BE2C (cell line): ENCODE measurements around the gene DNAI1.
"Not testable (repeated sequence)": the region's sequence is repeated elsewhere in the genome, so short reads cannot be mapped to it uniquely, and the experiment has no call there.

Source experiments
- DNase-seq: peaks from one replicate; pipeline ENCODE4 v3.0.0-alpha.2; 2020
- H3K27me3 ChIP-seq: fragments of 250-450 bp; sonication (Bioruptor Pico); 2 replicates; pipeline ENCODE4 v1.5.1; 2020; ENCODE audit warnings: mild to moderate bottlenecking
- H3K36me3 ChIP-seq: fragments of 250-450 bp; sonication (Bioruptor Pico); 2 replicates; pipeline ENCODE4 v1.5.1; 2020; ENCODE audit warnings: mild to moderate bottlenecking
- H3K4me1 ChIP-seq: fragments of 250-450 bp; sonication (Bioruptor Pico); 2 replicates; pipeline ENCODE4 v1.5.1; 2020
- H3K4me3 ChIP-seq: 2 replicates; pipeline ENCODE4 v1.5.1; 2011; ENCODE audit warnings: low read depth, low read length
- H3K9me3 ChIP-seq: fragments of 250-450 bp; sonication (Bioruptor Pico); 2 replicates; pipeline ENCODE4 v1.5.1; 2020
- TF ChIP-seq, protein P1 (sequence below): IDR thresholded peaks from 2 replicates; pipeline ENCODE4 v1.5.1; 2012; ENCODE audit warnings: mild to moderate bottlenecking, low read depth, low read length

Gene DNAI1

DNA sequence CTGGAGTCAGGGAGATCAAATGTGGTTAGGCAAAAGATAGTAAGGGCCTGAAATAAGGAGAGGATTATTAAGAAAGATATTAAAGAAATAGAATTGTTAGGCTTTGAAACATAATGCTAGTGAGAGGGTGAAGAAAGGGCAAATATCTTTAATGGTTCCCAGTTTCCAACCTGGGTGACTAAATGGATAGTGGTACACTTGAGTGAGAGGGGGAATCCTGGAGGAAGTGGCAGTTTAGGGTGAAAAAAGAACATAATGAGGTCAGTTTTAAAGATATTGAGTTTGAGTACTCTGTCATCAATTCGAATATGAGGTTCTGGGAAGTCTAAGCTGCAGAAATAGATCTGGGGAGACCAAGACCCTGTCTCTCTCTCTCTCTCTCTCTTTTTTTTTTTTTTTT, 18.9 kb downstream of the DNAI1 start:
- H3K4me1 ChIP-seq, result no peaks in the 10 kb centered on the region; the same call in 1 of the 2 replicates
- TF ChIP-seq, protein P1, sequence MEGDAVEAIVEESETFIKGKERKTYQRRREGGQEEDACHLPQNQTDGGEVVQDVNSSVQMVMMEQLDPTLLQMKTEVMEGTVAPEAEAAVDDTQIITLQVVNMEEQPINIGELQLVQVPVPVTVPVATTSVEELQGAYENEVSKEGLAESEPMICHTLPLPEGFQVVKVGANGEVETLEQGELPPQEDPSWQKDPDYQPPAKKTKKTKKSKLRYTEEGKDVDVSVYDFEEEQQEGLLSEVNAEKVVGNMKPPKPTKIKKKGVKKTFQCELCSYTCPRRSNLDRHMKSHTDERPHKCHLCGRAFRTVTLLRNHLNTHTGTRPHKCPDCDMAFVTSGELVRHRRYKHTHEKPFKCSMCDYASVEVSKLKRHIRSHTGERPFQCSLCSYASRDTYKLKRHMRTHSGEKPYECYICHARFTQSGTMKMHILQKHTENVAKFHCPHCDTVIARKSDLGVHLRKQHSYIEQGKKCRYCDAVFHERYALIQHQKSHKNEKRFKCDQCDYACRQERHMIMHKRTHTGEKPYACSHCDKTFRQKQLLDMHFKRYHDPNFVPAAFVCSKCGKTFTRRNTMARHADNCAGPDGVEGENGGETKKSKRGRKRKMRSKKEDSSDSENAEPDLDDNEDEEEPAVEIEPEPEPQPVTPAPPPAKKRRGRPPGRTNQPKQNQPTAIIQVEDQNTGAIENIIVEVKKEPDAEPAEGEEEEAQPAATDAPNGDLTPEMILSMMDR, result no peak
- no peaks in the 10 kb centered on the region for H3K27me3 ChIP-seq
- no peaks in the 10 kb centered on the region for H3K36me3 ChIP-seq
- no peak overlapping the region for H3K4me3 ChIP-seq
- DNase-seq, result no peak
- H3K9me3 ChIP-seq, result no peaks in the 10 kb centered on the region

DNA sequence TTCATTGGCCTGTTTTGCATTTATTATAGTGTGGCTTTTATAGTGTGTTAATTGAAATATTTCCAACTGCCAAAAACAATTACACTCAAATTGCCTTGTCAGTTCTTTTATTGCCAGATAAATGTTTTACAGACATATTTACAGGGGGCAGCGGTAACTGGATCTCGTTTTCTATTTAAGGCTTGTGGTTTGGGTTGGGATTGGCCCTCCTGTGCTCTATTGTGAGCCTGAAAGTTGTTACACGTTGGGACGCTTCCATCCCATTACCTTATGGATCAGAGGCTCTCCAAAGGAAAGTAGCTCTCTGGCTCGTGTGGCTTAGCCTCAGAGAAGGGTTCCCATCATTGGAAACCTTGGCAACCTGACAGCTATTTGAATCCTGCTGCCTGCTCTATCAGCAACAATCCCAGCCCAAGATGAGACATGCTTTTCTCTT, 20.8 kb downstream of the DNAI1 start:
- Histone ChIP-seq H3K4me1 (no peaks in the 10 kb centered on the region; the same call in 1 of the 2 replicates), H3K4me3 (no peak overlapping the region), H3K27me3 (no peaks in the 10 kb centered on the region), H3K36me3 (no peaks in the 10 kb centered on the region), H3K9me3 (no peaks in the 10 kb centered on the region)
- no peak for DNase-seq
- TF ChIP-seq, protein P1, result no peak

DNA sequence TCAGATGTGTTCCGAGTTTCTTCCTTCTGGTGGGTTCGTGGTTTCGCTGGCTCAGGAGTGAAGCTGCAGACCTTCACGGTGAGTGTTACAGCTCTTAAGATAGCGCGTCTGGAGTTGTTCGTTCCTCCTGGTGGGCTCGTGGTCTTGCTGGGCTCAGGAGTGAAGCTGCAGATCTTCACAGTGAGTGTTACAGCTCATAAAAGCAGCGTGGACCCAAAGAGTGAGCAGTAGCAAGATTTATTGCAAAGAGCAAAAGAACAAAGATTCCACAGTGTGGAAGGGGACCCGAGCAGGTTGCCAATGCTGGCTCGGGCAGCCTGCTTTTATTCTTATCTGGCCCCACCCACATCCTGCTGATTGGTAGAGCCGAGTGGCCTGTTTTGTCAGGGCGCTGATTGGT, 23.0 kb downstream of the DNAI1 start:
- not testable (repeated sequence) for DNase-seq, H3K36me3 ChIP-seq, H3K27me3 ChIP-seq, H3K4me3 ChIP-seq, H3K9me3 ChIP-seq, H3K4me1 ChIP-seq

DNA sequence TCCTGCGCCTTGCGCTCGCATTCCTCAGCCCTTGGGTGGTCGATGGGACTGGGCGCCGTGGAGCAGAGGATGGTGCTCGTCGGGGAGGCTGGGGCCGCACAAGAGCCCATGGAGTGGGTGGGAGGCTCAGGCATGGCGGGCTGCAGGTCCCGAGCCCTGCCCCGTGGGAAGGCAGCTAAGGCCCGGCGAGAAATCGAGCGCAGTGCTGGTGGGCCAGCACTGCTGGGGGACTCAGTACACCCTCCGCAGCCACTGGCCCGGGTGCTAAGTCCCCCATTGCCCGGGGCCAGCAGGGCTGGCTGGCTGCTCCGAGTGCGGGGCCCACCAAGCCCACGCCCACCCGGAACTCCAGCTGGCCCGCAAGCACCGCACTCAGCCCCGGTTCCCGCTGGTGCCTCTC, 24.1 kb downstream of the DNAI1 start:
- DNase-seq, H3K4me1 ChIP-seq, H3K36me3 ChIP-seq, H3K4me3 ChIP-seq, H3K27me3 ChIP-seq, H3K9me3 ChIP-seq: not testable (repeated sequence)

DNA sequence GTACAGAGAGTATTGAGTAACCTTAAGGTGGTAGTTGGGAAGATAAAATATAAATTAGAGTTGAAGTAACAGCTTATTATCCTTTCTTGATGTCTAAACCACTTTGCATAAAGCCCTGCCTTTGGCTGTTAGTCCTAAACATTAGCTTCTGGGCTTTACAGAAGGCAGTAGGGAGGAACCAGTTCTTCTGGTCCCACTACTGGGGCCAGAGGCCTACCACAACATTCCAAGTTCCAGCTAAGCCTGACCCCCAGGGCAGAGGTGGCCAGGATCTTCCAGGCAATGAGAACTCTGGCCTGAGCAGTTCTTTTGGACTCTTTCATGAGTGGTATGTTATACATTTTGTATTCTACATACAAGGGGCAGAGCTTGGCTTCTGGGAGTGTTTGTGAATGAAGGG, 26.1 kb downstream of the DNAI1 start:
- H3K27me3 ChIP-seq, result no peaks in the 10 kb centered on the region
- no peaks in the 10 kb centered on the region for H3K4me1 ChIP-seq
- H3K9me3 ChIP-seq, result no peaks in the 10 kb centered on the region
- no peak overlapping the region for H3K4me3 ChIP-seq
- H3K36me3 ChIP-seq, result no peaks in the 10 kb centered on the region
- TF ChIP-seq, protein P1, result no peak
- DNase-seq, result no peak

DNA sequence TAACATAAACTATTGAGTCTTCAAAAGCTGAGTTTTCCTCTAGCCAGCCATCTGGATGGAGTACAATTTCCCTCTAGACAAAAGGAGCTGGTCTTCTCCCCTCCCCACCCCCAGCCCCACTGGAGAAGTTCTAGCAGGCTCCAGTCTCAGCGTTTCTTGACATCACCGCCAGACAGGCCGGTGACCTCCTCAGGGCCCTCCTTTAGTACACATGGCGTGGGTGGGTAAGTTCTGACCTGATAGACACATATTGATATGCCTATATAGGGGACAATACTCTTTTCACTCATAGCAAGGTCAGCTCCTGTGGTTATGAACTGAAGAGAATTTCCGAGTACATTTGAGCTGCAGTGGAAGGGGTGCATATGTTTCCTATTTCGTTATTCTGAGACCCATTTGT, 27.2 kb downstream of the DNAI1 start:
- H3K36me3 ChIP-seq, result no peaks in the 10 kb centered on the region
- H3K4me3 ChIP-seq, result no peak overlapping the region
- H3K27me3 ChIP-seq, result no peaks in the 10 kb centered on the region
- H3K9me3 ChIP-seq, result no peaks in the 10 kb centered on the region
- TF ChIP-seq, protein P1, result no peak
- no peak for DNase-seq
- H3K4me1 ChIP-seq, result peaks cover 6% of the 10 kb centered on the region

DNA sequence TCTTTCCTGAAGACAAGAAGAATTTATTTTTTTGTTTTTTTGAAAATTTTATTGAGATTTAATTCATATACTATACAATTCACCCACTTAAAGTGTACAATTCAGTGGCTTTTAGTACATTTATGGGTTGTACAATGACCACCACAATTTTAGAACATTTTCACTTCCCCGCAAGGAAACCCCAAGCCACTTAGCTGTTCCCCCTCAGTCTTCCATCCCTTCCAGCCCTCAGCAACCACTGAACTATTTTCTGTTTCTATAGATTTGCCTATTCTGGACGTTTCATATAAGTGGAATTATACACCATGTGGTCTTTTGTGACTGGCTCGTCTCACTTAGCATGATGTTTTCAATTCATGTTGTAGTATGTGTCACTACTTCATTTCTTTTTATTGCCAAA, 28.0 kb downstream of the DNAI1 start:
- Histone ChIP-seq H3K27me3 (no peaks in the 10 kb centered on the region), H3K4me1 (peaks cover 7% of the 10 kb centered on the region), H3K9me3 (no peaks in the 10 kb centered on the region), H3K4me3 (no peak overlapping the region), H3K36me3 (no peaks in the 10 kb centered on the region)
- TF ChIP-seq, protein P1, result no peak
- no peak for DNase-seq
